ENCODE measurements around the gene FCHSD2.

DNA sequence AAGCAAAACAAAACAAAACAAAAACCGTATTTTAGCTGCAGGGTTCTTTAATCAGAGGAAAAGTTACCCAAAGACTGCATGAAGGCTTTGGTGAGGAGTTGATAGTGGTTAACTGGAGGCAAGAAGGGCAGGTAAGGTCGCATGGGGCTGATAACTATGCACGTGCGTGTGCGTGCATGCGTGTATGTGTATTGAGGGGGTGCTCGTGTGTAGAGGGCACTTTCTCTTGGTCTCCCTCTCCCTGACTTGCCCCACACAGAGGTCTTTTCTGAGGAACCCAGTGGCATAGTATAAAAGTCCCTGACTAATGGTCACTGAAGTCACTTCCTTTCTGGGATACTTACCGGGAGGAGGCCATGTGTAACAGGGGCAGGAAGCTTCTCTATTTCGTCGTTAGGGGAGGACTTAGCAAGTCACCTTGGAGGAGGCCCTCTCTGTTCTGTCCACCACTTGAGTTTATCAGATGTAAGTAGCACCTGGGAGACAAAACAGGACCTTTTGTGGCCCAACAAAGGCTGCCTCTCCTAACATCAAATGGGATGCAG is 20.1 kb upstream of the FCHSD2 start:
- TF ChIP-seq, protein P1, sequence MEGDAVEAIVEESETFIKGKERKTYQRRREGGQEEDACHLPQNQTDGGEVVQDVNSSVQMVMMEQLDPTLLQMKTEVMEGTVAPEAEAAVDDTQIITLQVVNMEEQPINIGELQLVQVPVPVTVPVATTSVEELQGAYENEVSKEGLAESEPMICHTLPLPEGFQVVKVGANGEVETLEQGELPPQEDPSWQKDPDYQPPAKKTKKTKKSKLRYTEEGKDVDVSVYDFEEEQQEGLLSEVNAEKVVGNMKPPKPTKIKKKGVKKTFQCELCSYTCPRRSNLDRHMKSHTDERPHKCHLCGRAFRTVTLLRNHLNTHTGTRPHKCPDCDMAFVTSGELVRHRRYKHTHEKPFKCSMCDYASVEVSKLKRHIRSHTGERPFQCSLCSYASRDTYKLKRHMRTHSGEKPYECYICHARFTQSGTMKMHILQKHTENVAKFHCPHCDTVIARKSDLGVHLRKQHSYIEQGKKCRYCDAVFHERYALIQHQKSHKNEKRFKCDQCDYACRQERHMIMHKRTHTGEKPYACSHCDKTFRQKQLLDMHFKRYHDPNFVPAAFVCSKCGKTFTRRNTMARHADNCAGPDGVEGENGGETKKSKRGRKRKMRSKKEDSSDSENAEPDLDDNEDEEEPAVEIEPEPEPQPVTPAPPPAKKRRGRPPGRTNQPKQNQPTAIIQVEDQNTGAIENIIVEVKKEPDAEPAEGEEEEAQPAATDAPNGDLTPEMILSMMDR (IDR thresholded peaks at IDR 0.05), result no peak
- no peak for TF ChIP-seq POLR2A (IDR thresholded peaks at IDR 0.05)
- no peak for TF ChIP-seq POLR2AphosphoS5 (IDR thresholded peaks at IDR 0.05)

All from upper lobe of left lung (tissue), 4 donors.